ENCODE measurements around the gene MYO16. TPM values are rescaled to one million over a fixed set of nuclear protein-coding genes. Genes with fewer than 3 reads are reported as not detected.
"Not testable (repeated sequence)": the region's sequence is repeated elsewhere in the genome, so short reads cannot be mapped to it uniquely, and the experiment has no call there.

MYO16 gene
- polyA plus RNA-seq, 1 experiment: not detected

GRCh38 chr13:108984251-108984920 is 355.0 kb downstream of the MYO16 start:
- H3K4me3 ChIP-seq (ENCODE audit: low read depth, low read length): no peak overlapping the region
- no peak for DNase-seq (ENCODE audit: low read depth)
- TF ChIP-seq, protein P1, sequence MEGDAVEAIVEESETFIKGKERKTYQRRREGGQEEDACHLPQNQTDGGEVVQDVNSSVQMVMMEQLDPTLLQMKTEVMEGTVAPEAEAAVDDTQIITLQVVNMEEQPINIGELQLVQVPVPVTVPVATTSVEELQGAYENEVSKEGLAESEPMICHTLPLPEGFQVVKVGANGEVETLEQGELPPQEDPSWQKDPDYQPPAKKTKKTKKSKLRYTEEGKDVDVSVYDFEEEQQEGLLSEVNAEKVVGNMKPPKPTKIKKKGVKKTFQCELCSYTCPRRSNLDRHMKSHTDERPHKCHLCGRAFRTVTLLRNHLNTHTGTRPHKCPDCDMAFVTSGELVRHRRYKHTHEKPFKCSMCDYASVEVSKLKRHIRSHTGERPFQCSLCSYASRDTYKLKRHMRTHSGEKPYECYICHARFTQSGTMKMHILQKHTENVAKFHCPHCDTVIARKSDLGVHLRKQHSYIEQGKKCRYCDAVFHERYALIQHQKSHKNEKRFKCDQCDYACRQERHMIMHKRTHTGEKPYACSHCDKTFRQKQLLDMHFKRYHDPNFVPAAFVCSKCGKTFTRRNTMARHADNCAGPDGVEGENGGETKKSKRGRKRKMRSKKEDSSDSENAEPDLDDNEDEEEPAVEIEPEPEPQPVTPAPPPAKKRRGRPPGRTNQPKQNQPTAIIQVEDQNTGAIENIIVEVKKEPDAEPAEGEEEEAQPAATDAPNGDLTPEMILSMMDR (IDR thresholded peaks at IDR 0.05; ENCODE audit: insufficient read depth, low read depth, low read length): no peak
- H3K27me3 ChIP-seq (ENCODE audit: control insufficient read depth, insufficient read depth, low read length): no peaks in the 10 kb centered on the region
- ChIA-PET CTCF (interaction anchor here (0.5 to 0.6 kb wide), 2 partner anchors 89 to 309 kb away, joined by 3 read pairs; no protein-coding TSS in a partner anchor), POLR2A (no interaction called here)
- no peaks in the 10 kb centered on the region for H3K36me3 ChIP-seq (ENCODE audit: control insufficient read depth, insufficient read depth, low read length)

GRCh38 chr13:108985166-108985565 is 355.8 kb downstream of the MYO16 start:
- no peak overlapping the region for H3K4me3 ChIP-seq (ENCODE audit: low read depth, low read length)
- ChIA-PET CTCF (interaction anchor here (1.1 kb wide), 1 partner anchor 17 kb away, joined by 3 read pairs; no protein-coding TSS in a partner anchor), POLR2A (no interaction called here)
- no peaks in the 10 kb centered on the region for H3K27me3 ChIP-seq (ENCODE audit: control insufficient read depth, insufficient read depth, low read length)
- H3K36me3 ChIP-seq (ENCODE audit: control insufficient read depth, insufficient read depth, low read length): no peaks in the 10 kb centered on the region
- DNase-seq (ENCODE audit: low read depth): no peak
- TF ChIP-seq, protein P1 (IDR thresholded peaks at IDR 0.05; ENCODE audit: insufficient read depth, low read depth, low read length): no peak

DNA sequence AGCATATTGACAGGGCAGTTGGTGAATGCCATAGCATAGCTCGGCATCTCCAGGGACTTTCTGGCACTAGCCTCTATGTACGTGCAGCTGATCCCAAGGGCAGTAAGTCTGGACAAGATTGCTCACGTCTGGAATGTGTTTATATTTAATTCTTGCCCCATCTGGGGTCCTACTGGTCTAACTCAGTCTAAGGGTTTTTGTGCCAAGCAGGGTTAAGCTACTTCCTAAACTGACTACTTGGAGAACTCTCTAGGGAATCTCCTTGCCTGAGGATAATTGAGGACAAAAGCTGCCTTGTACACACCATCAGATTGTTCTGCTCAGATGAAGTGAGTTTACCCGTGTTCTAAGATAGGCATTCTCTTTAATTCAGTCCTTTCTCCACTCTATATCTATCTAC is 358.1 kb downstream of the MYO16 start:
- DNase-seq (ENCODE audit: low read depth): no peak
- no peaks in the 10 kb centered on the region for H3K27me3 ChIP-seq (ENCODE audit: control insufficient read depth, insufficient read depth, low read length)
- CTCF ChIA-PET: no interaction called here
- no peaks in the 10 kb centered on the region for H3K36me3 ChIP-seq (ENCODE audit: control insufficient read depth, insufficient read depth, low read length)
- TF ChIP-seq, protein P1 (IDR thresholded peaks at IDR 0.05; ENCODE audit: insufficient read depth, low read depth, low read length): no peak
- POLR2A ChIA-PET: no interaction called here
- no peak overlapping the region for H3K4me3 ChIP-seq (ENCODE audit: low read depth, low read length)

GRCh38 chr13:108987944-108988343 is 358.5 kb downstream of the MYO16 start:
- ChIA-PET POLR2A (no interaction called here), CTCF (no interaction called here)
- TF ChIP-seq, protein P1 (IDR thresholded peaks at IDR 0.05; ENCODE audit: insufficient read depth, low read depth, low read length): no peak
- no peaks in the 10 kb centered on the region for H3K27me3 ChIP-seq (ENCODE audit: control insufficient read depth, insufficient read depth, low read length)
- H3K4me3 ChIP-seq (ENCODE audit: low read depth, low read length): no peak overlapping the region
- no peaks in the 10 kb centered on the region for H3K36me3 ChIP-seq (ENCODE audit: control insufficient read depth, insufficient read depth, low read length)
- no peak for DNase-seq (ENCODE audit: low read depth)

GRCh38 chr13:108991416-108991815 is 362.0 kb downstream of the MYO16 start:
- POLR2A ChIA-PET; H3K4me3 ChIP-seq (ENCODE audit: low read depth, low read length); CTCF ChIA-PET; H3K27me3 ChIP-seq (ENCODE audit: control insufficient read depth, insufficient read depth, low read length); H3K36me3 ChIP-seq (ENCODE audit: control insufficient read depth, insufficient read depth, low read length); DNase-seq (ENCODE audit: low read depth): not testable (repeated sequence)

GRCh38 chr13:108993346-108993745 is 363.9 kb downstream of the MYO16 start:
- CTCF ChIA-PET: no interaction called here
- POLR2A ChIA-PET: no interaction called here
- H3K27me3 ChIP-seq (ENCODE audit: control insufficient read depth, insufficient read depth, low read length): no peaks in the 10 kb centered on the region
- TF ChIP-seq, protein P1 (IDR thresholded peaks at IDR 0.05; ENCODE audit: insufficient read depth, low read depth, low read length): no peak
- no peaks in the 10 kb centered on the region for H3K36me3 ChIP-seq (ENCODE audit: control insufficient read depth, insufficient read depth, low read length)
- DNase-seq (ENCODE audit: low read depth): no peak
- H3K4me3 ChIP-seq (ENCODE audit: low read depth, low read length): no peak overlapping the region

Data from BJ (cell line).